Activated naive CD4-positive, alpha-beta T cell treated with Interleukin-2 at 50 U/mL for 16 hours (primary cell): ENCODE data around the gene GLIPR1.
"Not testable (repeated sequence)": the region's sequence is repeated elsewhere in the genome, so short reads cannot be mapped to it uniquely, and the experiment has no call there.

ENCODE experiments used
- DNase-seq: peaks from one replicate; pipeline ENCODE4 v3.0.0-alpha.2; 2020

GLIPR1 gene

GRCh38 chr12:75522124-75522523 is 41.6 kb downstream of the GLIPR1 start:
- DNase-seq = not testable (repeated sequence)

DNA sequence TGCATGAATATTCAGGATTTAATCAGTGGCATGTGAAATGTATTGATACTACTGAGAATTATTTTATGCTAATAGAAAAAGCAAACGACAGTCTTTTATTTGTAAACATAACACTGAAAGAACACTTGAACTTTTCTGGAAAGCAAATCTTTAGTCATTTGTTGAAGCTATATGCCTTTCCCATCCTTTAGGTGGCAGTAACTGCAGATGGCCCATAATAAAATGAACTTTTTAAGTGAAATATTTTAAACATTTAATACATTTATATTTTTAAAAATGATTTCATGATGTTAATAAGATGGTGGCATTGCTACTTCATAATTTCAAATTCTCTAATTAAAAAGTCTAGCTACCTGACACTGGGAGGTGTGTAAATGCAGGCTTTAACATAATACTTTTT is 44.7 kb downstream of the GLIPR1 start:
- no peak for DNase-seq

DNA sequence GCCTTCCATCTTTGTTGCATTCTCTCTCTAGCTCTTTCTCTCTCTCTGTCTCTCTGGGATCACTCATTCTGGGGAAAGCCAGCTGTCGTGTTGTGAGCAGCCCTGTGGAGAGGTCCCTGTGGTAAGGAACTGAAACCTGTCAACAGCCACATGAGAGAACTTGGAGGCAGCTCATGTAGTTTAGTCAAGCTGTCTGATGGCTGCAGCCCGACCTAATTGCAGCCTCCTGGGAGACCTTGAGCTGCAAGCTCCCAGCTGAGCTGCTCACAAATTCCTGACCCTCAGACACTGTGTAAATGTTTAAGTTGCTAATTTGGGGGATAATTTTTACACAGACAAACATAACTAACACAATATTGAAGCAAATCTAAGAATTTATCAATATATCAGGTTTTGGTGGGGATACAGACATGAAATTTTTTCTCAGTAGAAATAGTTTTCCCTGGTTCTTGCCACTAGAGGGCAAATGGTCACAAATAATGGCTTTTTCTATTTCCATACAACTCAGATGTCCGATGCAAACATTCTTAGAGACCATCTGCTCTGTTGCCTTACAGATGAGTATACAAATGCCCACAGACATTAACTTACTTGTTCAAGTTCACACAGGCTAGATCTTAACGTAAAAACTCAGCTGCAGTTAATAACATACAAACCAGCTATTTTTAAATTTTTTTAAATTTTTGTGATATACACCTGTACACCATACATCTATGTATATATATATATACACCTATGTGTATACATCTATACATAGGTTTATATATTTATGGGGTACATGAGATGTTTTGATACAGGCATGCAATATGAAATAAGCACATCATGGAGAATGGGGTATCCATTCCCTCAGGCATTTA is 46.3 kb downstream of the GLIPR1 start:
- DNase-seq = no peak

- no peak for DNase-seq
These were observed 47.7 kb downstream of the GLIPR1 start for GRCh38 chr12:75528272-75528671.

DNA sequence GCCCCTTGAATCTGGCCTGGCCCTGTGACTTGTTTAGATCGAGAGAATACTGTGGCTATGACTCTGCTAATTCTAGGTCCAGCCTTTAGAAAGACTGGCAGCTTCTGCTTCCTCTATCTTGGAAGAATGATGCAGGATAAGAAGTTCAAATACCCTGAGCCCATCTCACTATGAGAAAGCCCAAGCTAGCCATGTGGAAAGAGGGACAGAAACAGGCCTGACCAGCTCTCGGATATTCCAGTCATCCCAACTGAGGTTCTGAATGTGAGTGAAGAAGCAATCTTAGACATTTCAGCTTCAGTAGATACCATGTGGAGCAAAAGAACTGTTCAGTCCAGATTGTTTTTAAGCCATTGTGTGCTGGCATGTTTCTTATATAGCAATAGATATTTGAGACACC is 48.1 kb downstream of the GLIPR1 start:
- no peak for DNase-seq

- no peak for DNase-seq
These were observed 48.8 kb downstream of the GLIPR1 start for GRCh38 chr12:75529316-75529715.

DNA sequence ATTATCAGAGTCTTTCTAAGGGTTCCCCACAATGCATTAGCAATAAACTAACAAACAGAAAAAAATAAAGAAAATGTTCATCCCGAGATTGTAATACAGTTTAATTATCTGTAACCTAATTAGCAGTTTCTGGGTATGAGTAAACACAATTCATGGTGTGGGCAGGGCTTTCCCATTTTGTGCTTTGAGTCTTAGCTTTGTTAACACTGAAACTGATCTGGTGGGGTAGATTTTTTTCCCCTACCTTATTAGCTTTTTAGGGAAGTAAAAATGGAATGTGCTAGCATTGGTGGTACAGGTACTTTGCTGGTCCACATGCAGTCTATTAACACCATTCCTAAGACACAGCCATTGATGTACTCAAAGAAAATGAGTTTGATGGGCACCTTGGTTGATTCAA is 49.3 kb downstream of the GLIPR1 start:
- no peak for DNase-seq

- no peak for DNase-seq
These were observed 52.7 kb downstream of the GLIPR1 start for GRCh38 chr12:75533239-75533638.

DNA sequence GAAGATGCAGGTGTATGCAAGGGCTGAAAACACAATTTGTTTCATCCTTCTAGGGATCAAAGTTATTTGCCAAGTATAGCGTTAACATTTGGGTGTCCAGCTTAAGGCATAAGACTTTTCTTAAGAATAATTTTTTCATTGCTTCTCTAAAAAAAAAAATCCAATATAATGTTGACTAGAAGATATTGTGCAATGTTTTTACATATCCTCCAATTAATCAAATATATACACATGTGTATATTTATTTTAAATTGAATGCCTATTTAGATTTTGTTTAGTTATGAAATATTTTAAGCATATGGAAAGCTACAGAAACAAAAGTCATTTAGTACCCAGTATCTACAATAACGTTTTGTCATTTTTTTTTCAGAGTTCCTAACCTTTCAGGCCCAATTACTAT is 59.3 kb downstream of the GLIPR1 start:
- DNase-seq = no peak

DNA sequence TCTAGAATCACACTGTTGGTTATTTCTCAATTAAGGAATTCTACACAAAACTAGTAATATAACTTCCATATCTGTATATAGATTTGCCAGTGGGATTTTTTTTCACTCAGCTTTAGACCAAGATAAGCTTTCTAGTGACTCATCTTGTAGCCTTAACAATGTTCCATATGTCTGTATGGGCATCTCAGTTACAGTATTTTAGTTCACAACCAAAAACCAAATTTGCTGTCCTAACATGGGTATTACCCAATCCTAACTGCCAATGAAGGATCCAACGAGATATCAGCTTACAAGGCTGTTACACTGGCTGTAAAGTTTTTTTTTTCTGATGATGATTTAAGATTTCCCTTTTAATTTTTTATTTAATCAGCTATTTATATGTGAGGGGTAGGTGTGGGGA is 62.4 kb downstream of the GLIPR1 start:
- DNase-seq = no peak

DNA sequence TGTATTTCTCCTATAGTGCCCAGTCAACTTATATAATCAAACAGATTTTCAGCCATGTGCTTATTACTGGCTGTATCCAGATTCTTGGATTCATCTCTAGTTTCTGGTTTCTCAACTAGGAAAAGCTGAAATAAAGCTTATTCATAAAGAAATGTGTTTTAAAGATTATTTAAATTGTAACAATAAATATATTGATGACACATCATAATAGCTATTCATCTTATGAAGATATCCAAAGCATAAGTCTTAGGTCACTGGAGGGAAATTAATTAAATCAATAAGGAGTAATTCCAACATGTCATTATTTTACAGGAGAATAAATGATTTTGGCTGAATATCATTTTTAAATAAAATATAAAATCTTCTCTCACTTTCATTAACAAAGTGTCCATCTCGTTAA is 63.0 kb downstream of the GLIPR1 start:
- DNase-seq = no peak

GRCh38 chr12:75545636-75546035 is 65.1 kb downstream of the GLIPR1 start:
- DNase-seq = no peak

GRCh38 chr12:75548879-75549278 is 68.3 kb downstream of the GLIPR1 start:
- no peak for DNase-seq

DNA sequence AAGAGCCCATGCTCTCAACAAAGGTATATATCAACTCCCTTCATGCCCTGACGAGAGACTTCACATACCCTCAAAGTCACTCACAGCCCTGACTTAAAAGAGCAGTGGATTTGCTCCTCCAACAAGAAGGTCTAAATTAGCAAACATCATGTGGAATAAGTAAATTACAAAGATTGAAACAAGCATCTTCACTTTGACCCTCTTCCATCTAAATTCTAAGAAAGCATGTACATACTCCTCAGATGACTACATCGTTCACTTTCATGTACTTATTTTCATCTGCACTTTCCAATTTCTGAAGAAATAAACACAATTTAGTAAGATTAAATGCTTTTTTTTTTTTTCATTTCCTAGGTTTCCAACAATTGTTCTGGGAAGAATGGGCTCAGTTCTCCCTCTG is 69.4 kb downstream of the GLIPR1 start:
- DNase-seq = no peak

- no peak for DNase-seq
These were observed 70.1 kb downstream of the GLIPR1 start for GRCh38 chr12:75550401-75551240.

GRCh38 chr12:75551477-75551876 is 70.9 kb downstream of the GLIPR1 start:
- no peak for DNase-seq

- no peak for DNase-seq
These were observed 72.8 kb downstream of the GLIPR1 start for GRCh38 chr12:75553398-75553797.
